Esophagus muscularis mucosa (tissue), 4 donors: ENCODE data around the gene LGALS16. TPM values are rescaled to one million over a fixed set of nuclear protein-coding genes. Genes with fewer than 3 reads are reported as not detected.

Experiments used
- DNase-seq: peaks from one replicate; pipeline ENCODE4 v3.0.0-alpha.2; 2017; ENCODE audit errors: extremely low spot score
- H3K27ac ChIP-seq, 4 donors: fragments of 200-600 bp; sonication (generic); replicated peaks in 1 of 4; 1 replicate in 3 of 4; 2 replicates in 1 of 4; pipeline ENCODE4 v1.5.1; 2016 to 2019; ENCODE audit warnings: mild to moderate bottlenecking in 1 of 4
- H3K27me3 ChIP-seq, 4 donors: fragments of 200-600 bp; sonication (generic); one replicate each; pipeline versions ENCODE4 v1.5.1 to v1.6.0; 2016 to 2019
- H3K36me3 ChIP-seq, 4 donors: fragments of 200-600 bp; sonication (generic); one replicate each; pipeline ENCODE4 v1.5.1; 2016 to 2019
- H3K4me1 ChIP-seq, 4 donors: fragments of 200-600 bp; sonication (generic); one replicate each; pipeline ENCODE4 v1.5.1; 2016 to 2019
- H3K4me3 ChIP-seq, 4 donors: fragments of 200-600 bp; sonication (generic); 1 replicate in 2 of 4; 2 replicates in 2 of 4; pipeline ENCODE4 v1.5.1; 2016 to 2019; ENCODE audit warnings: mild to moderate bottlenecking in 4 of 4, moderate library complexity in 1 of 4
- H3K9me3 ChIP-seq, 4 donors: fragments of 200-600 bp; sonication (generic); 1 replicate in 3 of 4; 2 replicates in 1 of 4; pipeline ENCODE4 v1.5.1; 2016 to 2019
- EP300 ChIP-seq: sonication (generic); formaldehyde crosslinking; IDR thresholded peaks from one replicate; pipeline ENCODE4 v1.6.1; 2017; ENCODE audit warnings: antibody characterized with exemption
- POLR2A ChIP-seq: fragments of 450-650 bp; IDR thresholded peaks from one replicate; pipeline ENCODE4 v1.6.1; 2017; ENCODE audit warnings: antibody characterized with exemption, moderate library complexity, mild to moderate bottlenecking, low read depth
- POLR2AphosphoS5 ChIP-seq, 2 donors: sonication (generic); formaldehyde crosslinking; IDR thresholded peaks; one replicate each; pipeline ENCODE4 v1.6.1; 2017; ENCODE audit warnings: antibody characterized with exemption in 2 of 2
- WGBS: methylation state at CpG from one replicate; pipeline ENCODE4 v1.1.5; 2018; 5-methylcytosine and 5-hydroxymethylcytosine counted together
- intact Hi-C: fragments of 100-400 bp; cut with DNase I; formaldehyde crosslinking; loops from one replicate; pipeline ENCODE4 v1.15.1; 2023
- total RNA-seq, 4 donors: library from RNA; depleted of rRNA; stranded (reverse); fragments of >200 nt; gene quantifications; one replicate each; pipeline versions ENCODE4 v1.1.0 to v1.2.1, GENCODE V29; 2016
- TF ChIP-seq, protein P1 (sequence below), 3 experiments: fragments of 200-600 bp in 2 of 3; fragments of 450-650 bp in 1 of 3; sonication (generic) in 2 of 3; IDR thresholded peaks; one replicate each; pipeline ENCODE4 v1.5.1; 2017 to 2019; ENCODE audit warnings: antibody characterized with exemption in 3 of 3, mild to moderate bottlenecking in 2 of 3, moderate library complexity in 1 of 3

LGALS16 gene, protein sequence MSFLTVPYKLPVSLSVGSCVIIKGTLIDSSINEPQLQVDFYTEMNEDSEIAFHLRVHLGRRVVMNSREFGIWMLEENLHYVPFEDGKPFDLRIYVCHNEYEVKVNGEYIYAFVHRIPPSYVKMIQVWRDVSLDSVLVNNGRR
- not detected for total RNA-seq

DNA sequence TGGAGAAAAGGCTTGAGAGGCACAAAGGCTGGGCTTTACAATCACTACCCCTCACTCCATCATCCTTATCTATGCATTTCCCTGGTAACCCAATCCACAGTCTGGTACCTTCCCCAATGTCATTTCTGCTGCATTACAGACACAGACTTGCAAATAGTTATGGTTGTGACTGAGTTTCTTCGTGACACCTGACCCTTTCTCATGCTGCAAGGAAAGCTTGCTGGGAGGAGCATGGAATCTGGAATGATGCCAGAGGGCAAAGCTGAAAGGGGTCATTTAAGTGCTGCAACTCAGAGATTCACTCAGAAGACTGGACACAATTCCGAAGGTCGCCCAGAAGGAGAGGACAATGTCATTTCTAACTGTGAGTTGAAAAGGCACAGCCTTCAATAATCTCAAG lies at the start of gene LGALS16:
Gene LGALS16, plus strand, starts transcription at position 301 of the 400 bp plus-strand sequence. Its CDS starts 49 bp downstream, at position 350.
- Histone ChIP-seq H3K9me3 (no peaks in the 10 kb centered on the region), H3K27ac (no peak within 1 kb of the TSS), H3K27me3 (peaks cover 0 to 8% (median 0%) of the 10 kb centered on the region in 4 donors), H3K4me3 (no peak within 1 kb of the TSS), H3K4me1 (no peaks in the 10 kb centered on the region), H3K36me3 (no peaks in the 10 kb centered on the region)
- DNase-seq = no peak
- 48% methylated on average over 3 of the region's 3 CpGs for WGBS
- TF ChIP-seq POLR2AphosphoS5 (IDR thresholded peaks at IDR 0.05) = no peak
- TF ChIP-seq POLR2A = no peak
- TF ChIP-seq, protein P1, sequence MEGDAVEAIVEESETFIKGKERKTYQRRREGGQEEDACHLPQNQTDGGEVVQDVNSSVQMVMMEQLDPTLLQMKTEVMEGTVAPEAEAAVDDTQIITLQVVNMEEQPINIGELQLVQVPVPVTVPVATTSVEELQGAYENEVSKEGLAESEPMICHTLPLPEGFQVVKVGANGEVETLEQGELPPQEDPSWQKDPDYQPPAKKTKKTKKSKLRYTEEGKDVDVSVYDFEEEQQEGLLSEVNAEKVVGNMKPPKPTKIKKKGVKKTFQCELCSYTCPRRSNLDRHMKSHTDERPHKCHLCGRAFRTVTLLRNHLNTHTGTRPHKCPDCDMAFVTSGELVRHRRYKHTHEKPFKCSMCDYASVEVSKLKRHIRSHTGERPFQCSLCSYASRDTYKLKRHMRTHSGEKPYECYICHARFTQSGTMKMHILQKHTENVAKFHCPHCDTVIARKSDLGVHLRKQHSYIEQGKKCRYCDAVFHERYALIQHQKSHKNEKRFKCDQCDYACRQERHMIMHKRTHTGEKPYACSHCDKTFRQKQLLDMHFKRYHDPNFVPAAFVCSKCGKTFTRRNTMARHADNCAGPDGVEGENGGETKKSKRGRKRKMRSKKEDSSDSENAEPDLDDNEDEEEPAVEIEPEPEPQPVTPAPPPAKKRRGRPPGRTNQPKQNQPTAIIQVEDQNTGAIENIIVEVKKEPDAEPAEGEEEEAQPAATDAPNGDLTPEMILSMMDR (IDR thresholded peaks at IDR 0.05) = no peak
- no peak for TF ChIP-seq EP300
- intact Hi-C loops = no loop called here

DNA sequence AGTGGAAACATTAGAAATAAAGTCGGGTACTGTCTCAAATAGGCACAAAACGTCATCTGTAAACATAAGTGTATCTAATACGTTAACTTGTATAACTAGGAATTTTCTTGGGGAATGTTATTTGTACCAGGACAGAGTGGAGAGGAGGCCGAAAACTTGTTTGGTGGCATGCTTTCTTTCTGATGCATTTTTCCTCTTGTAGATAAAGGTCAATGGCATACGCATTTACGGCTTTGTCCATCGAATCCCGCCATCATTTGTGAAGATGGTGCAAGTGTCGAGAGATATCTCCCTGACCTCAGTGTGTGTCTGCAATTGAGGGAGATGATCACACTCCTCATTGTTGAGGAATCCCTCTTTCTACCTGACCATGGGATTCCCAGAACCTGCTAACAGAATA lies 48.7 kb upstream of the LGALS16 start:
- H3K4me1 ChIP-seq = no peaks in the 10 kb centered on the region
- no peak overlapping the region for H3K4me3 ChIP-seq
- intact Hi-C loops = no loop called here
- no peak for TF ChIP-seq POLR2A
- TF ChIP-seq, protein P1 (IDR thresholded peaks at IDR 0.05) = no peak
- TF ChIP-seq POLR2AphosphoS5 (IDR thresholded peaks at IDR 0.05) = no peak
- no peak for TF ChIP-seq EP300
- H3K27me3 ChIP-seq = peaks cover 0 to 7% (median 0%) of the 10 kb centered on the region in 4 donors
- no peaks in the 10 kb centered on the region for H3K36me3 ChIP-seq
- no peak for DNase-seq
- H3K9me3 ChIP-seq = no peaks in the 10 kb centered on the region
- WGBS = 88% methylated on average over 9 of the region's 9 CpGs
- H3K27ac ChIP-seq = no peak overlapping the region

DNA sequence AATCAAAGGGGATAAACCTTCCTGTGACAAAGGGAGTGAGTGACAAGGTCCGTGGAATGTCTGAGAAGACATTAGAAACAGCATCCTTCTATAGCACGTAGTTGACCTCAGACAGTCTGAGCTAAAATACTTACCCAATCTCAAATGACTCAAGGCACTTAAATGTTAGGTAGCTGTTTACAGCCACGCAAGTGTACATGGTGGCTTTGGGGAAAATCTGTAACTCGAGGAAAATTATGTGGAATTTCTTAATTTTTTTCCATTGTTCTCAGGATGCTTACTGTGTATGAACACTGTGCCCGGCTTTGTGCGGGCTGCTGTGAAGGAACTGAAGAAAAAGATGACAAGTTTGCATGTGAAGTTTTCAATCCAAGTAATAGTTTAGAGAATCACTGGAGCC lies 48.2 kb upstream of the LGALS16 start:
- intact Hi-C loops = no loop called here
- Histone ChIP-seq H3K27ac (no peak overlapping the region), H3K36me3 (no peaks in the 10 kb centered on the region), H3K4me3 (no peak overlapping the region), H3K27me3 (peaks cover 0 to 7% (median 0%) of the 10 kb centered on the region in 4 donors), H3K9me3 (no peaks in the 10 kb centered on the region), H3K4me1 (no peaks in the 10 kb centered on the region)
- no peak for TF ChIP-seq POLR2A
- TF ChIP-seq POLR2AphosphoS5 (IDR thresholded peaks at IDR 0.05) = no peak
- TF ChIP-seq, protein P1 (IDR thresholded peaks at IDR 0.05) = no peak
- WGBS = 65% methylated on average over 6 of the region's 6 CpGs
- DNase-seq = no peak

DNA sequence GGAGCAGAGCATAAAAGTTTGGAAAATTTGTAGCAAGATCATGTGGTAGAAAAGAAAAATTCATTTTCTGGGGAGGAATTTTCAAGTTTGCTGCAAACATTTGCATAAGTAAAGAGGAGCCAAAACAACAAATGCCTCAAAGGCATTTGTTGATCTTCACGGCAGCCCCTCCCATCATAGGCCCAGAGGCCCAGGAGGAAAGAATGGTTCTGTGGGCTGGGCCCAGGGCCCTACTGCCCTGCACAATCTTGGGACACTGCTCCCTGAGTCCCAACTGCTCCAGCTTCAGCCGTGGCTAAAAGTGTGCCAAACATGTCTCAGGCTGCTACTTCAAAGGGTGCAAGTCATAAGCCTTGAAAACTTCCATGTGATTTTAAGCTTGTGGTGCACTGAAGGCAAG lies 42.1 kb upstream of the LGALS16 start:
- DNase-seq = no peak
- no peaks in the 10 kb centered on the region for H3K4me1 ChIP-seq
- no peak for TF ChIP-seq EP300
- no peak for TF ChIP-seq POLR2AphosphoS5 (IDR thresholded peaks at IDR 0.05)
- TF ChIP-seq, protein P1 (IDR thresholded peaks at IDR 0.05) = no peak
- no peak for TF ChIP-seq POLR2A
- no peak overlapping the region for H3K27ac ChIP-seq
- no peaks in the 10 kb centered on the region for H3K9me3 ChIP-seq
- H3K27me3 ChIP-seq = peaks cover 0 to 10% (median 0%) of the 10 kb centered on the region in 4 donors
- no peaks in the 10 kb centered on the region for H3K36me3 ChIP-seq
- WGBS = 67% methylated on average over 2 of the region's 2 CpGs
- intact Hi-C loops = no loop called here
- no peak overlapping the region for H3K4me3 ChIP-seq

DNA sequence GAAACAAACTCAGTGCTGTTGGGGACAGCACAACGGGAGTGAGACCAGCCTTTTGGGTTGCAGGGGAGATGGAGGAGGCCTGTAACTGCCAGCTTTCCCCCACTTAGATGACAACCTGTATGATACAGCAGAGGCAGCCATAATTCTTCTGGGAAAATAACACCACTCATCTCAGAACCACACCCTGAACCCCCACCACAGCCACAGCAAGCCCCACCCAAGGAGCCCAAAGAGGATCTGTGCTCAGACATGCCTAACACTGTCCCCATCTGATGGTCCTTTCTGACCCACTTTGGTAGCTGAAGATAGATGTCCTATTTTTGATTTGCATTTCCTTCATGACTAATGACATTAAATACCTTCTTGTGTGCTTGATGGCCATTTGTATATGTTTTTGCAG lies 38.0 kb upstream of the LGALS16 start:
- Histone ChIP-seq H3K4me3 (no peak overlapping the region), H3K27ac (no peak overlapping the region), H3K36me3 (no peaks in the 10 kb centered on the region), H3K27me3 (peaks cover 0 to 24% (median 0%) of the 10 kb centered on the region in 4 donors), H3K9me3 (no peaks in the 10 kb centered on the region), H3K4me1 (no peaks in the 10 kb centered on the region)
- 33% methylated on average over 1 of the region's 1 CpG for WGBS
- no peak for DNase-seq
- TF ChIP-seq EP300 (no peak), POLR2AphosphoS5 (IDR thresholded peaks at IDR 0.05) (no peak), POLR2A (no peak)
- TF ChIP-seq, protein P1 (IDR thresholded peaks at IDR 0.05) = no peak
- intact Hi-C loops = no loop called here
